ENCODE measurements around the gene FXYD4.

The FXYD4 gene

GRCh38 chr10:43350686-43351085, 20.8 kb upstream of the FXYD4 start:
- TF ChIP-seq FOXM1 (IDR thresholded peaks at IDR 0.05; ENCODE audit: borderline replicate concordance, low read depth) (no peak), EP300 (IDR thresholded peaks at IDR 0.05; ENCODE audit: borderline replicate concordance) (no peak), MAX (IDR thresholded peaks at IDR 0.05) (no peak), CREB1 (IDR thresholded peaks at IDR 0.05; ENCODE audit: low read depth) (no peak), RAD21 (IDR thresholded peaks at IDR 0.05; ENCODE audit: low read depth) (no peak), TAF1 (IDR thresholded peaks at IDR 0.05; ENCODE audit: low read depth) (no peak), USF1 (IDR thresholded peaks at IDR 0.05) (no peak), TEAD4 (IDR thresholded peaks at IDR 0.05) (no peak), NFIC (IDR thresholded peaks at IDR 0.05) (no peak), YY1 (IDR thresholded peaks at IDR 0.05; ENCODE audit: low read depth) (no peak), TCF12 (IDR thresholded peaks at IDR 0.05; ENCODE audit: low read depth) (no peak), ZBTB7A (IDR thresholded peaks at IDR 0.05; ENCODE audit: low read depth) (no peak), CEBPB (IDR thresholded peaks at IDR 0.05) (no peak), EGR1 (IDR thresholded peaks at IDR 0.05) (no peak), REST (IDR thresholded peaks at IDR 0.05; ENCODE audit: low read depth) (no peak)

GRCh38 chr10:43351301-43351700, 20.1 kb upstream of the FXYD4 start:
- TF ChIP-seq TEAD4 (IDR thresholded peaks at IDR 0.05) (no peak), YY1 (IDR thresholded peaks at IDR 0.05; ENCODE audit: low read depth) (no peak), NFIC (IDR thresholded peaks at IDR 0.05) (no peak), RAD21 (IDR thresholded peaks at IDR 0.05; ENCODE audit: low read depth) (no peak), REST (IDR thresholded peaks at IDR 0.05; ENCODE audit: low read depth) (no peak), EGR1 (IDR thresholded peaks at IDR 0.05) (no peak), TCF12 (IDR thresholded peaks at IDR 0.05; ENCODE audit: low read depth) (no peak), USF1 (IDR thresholded peaks at IDR 0.05) (no peak), MAX (IDR thresholded peaks at IDR 0.05) (no peak), CREB1 (IDR thresholded peaks at IDR 0.05; ENCODE audit: low read depth) (no peak), ZBTB7A (IDR thresholded peaks at IDR 0.05; ENCODE audit: low read depth) (no peak), EP300 (IDR thresholded peaks at IDR 0.05; ENCODE audit: borderline replicate concordance) (no peak), TAF1 (IDR thresholded peaks at IDR 0.05; ENCODE audit: low read depth) (no peak), CEBPB (IDR thresholded peaks at IDR 0.05) (no peak), FOXM1 (IDR thresholded peaks at IDR 0.05; ENCODE audit: borderline replicate concordance, low read depth) (no peak)

- TF ChIP-seq TCF12 (IDR thresholded peaks at IDR 0.05; ENCODE audit: low read depth) (no peak), MAX (IDR thresholded peaks at IDR 0.05) (no peak), TEAD4 (IDR thresholded peaks at IDR 0.05) (no peak), CREB1 (IDR thresholded peaks at IDR 0.05; ENCODE audit: low read depth) (no peak), EGR1 (IDR thresholded peaks at IDR 0.05) (no peak), USF1 (IDR thresholded peaks at IDR 0.05) (no peak), TAF1 (IDR thresholded peaks at IDR 0.05; ENCODE audit: low read depth) (no peak), EP300 (IDR thresholded peaks at IDR 0.05; ENCODE audit: borderline replicate concordance) (no peak), ZBTB7A (IDR thresholded peaks at IDR 0.05; ENCODE audit: low read depth) (no peak), FOXM1 (IDR thresholded peaks at IDR 0.05; ENCODE audit: borderline replicate concordance, low read depth) (no peak), CEBPB (IDR thresholded peaks at IDR 0.05) (no peak), NFIC (IDR thresholded peaks at IDR 0.05) (no peak)
Observed at GRCh38 chr10:43352951-43353350, 18.5 kb upstream of the FXYD4 start.

- no peak for TF ChIP-seq USF1 (IDR thresholded peaks at IDR 0.05)
- TF ChIP-seq CREB1 (IDR thresholded peaks at IDR 0.05; ENCODE audit: low read depth) = no peak
- TF ChIP-seq TCF12 (IDR thresholded peaks at IDR 0.05; ENCODE audit: low read depth) = no peak
- TF ChIP-seq TAF1 (IDR thresholded peaks at IDR 0.05; ENCODE audit: low read depth) = no peak
- TF ChIP-seq TEAD4 (IDR thresholded peaks at IDR 0.05) = no peak
- TF ChIP-seq ZBTB7A (IDR thresholded peaks at IDR 0.05; ENCODE audit: low read depth) = no peak
Observed at GRCh38 chr10:43353495-43354329, 17.7 kb upstream of the FXYD4 start.

All from Ishikawa (cell line).